Stomach (tissue), 9 donors: ENCODE measurements around the gene ARHGAP26. TPM values are rescaled to one million over a fixed set of nuclear protein-coding genes. Genes with fewer than 3 reads are reported as not detected.
A peak's percentile ranks its signal among the peaks of the same experiment; 100 is the strongest.

Source experiments
- DNase-seq, 2 donors: peaks; one replicate each; pipeline versions ENCODE4 v3.0.0 to v3.0.0-alpha.2; 2013 to 2019
- H3K27ac ChIP-seq, 5 donors: fragments of 200-600 bp in 4 of 5; sonication (generic) in 4 of 5; one replicate each; pipeline ENCODE4 v1.5.1; 2013 to 2019; ENCODE audit warnings: mild to moderate bottlenecking in 1 of 5, moderate library complexity in 1 of 5
- H3K27me3 ChIP-seq, 3 donors: fragments of 200-600 bp; sonication (generic); one replicate each; pipeline ENCODE4 v1.5.1; 2017 to 2019; ENCODE audit warnings: mixed run types in 1 of 3
- H3K36me3 ChIP-seq, 4 donors: fragments of 200-600 bp; sonication (generic); 1 replicate in 3 of 4; 2 replicates in 1 of 4; pipeline ENCODE4 v1.5.1; 2016 to 2019
- H3K4me1 ChIP-seq, 4 donors: fragments of 200-600 bp; sonication (generic); one replicate each; pipeline ENCODE4 v1.5.1; 2016 to 2019
- H3K4me3 ChIP-seq, 4 donors: fragments of 200-600 bp; sonication (generic) in 3 of 4; one replicate each; pipeline ENCODE4 v1.5.1; 2016 to 2019; ENCODE audit warnings: mild to moderate bottlenecking in 1 of 4
- H3K9me3 ChIP-seq, 4 donors: fragments of 200-600 bp; sonication (generic); one replicate each; pipeline ENCODE4 v1.5.1; 2016 to 2019
- EP300 ChIP-seq: sonication (generic); formaldehyde crosslinking; IDR thresholded peaks from one replicate; pipeline ENCODE4 v1.6.1; 2017; ENCODE audit warnings: antibody characterized with exemption
- POLR2A ChIP-seq, 4 donors: fragments of 450-650 bp; IDR thresholded peaks; one replicate each; pipeline ENCODE4 v1.6.1; 2016; ENCODE audit warnings: antibody characterized with exemption in 4 of 4, control low read depth in 2 of 4, mild to moderate bottlenecking in 1 of 4, moderate library complexity in 1 of 4
- POLR2AphosphoS5 ChIP-seq, 3 donors: sonication (generic); formaldehyde crosslinking; IDR thresholded peaks; one replicate each; pipeline ENCODE4 v1.6.1; 2016; ENCODE audit warnings: antibody characterized with exemption in 3 of 3
- WGBS, 5 donors: extraction: QIAGEN DNeasy Blood & Tissue Kit in 3 of 5; methylation state at CpG; one replicate each; pipeline versions ENCODE4 v1.1.5 to v1.1.7; 2013 to 2018; 5-methylcytosine and 5-hydroxymethylcytosine counted together
- intact Hi-C: fragments of 100-400 bp; cut with DNase I; formaldehyde crosslinking; loops from one replicate; pipeline ENCODE4 v1.15.1; 2023; ENCODE audit warnings: low total_unique reads
- polyA plus RNA-seq, 3 donors: library from polyadenylated mRNA; stranded (reverse); fragments of 200-250 nt; gene quantifications; one replicate each; pipeline ENCODE4 v1.2.3, GENCODE V29; 2013
- total RNA-seq, 5 donors: library from RNA; depleted of rRNA; stranded (reverse); fragments of >200 nt; gene quantifications; one replicate each; pipeline versions ENCODE4 v1.1.0 to v1.2.3, GENCODE V29; 2014 to 2016
- TF ChIP-seq, protein P1 (sequence below), 7 experiments: fragments of 450-650 bp in 4 of 7; fragments of 200-600 bp in 3 of 7; sonication (generic) in 3 of 7; IDR thresholded peaks; one replicate each; pipeline ENCODE4 v1.5.1; 2016 to 2019; ENCODE audit warnings: antibody characterized with exemption in 7 of 7, control low read depth in 2 of 7, mild to moderate bottlenecking in 1 of 7
- donor health status: healthy with polysubstance abuse.
- donor health status: Bipolar disorder and iron deficiency.
- donor health status: healthy.

ARHGAP26 gene
- total and polyA plus RNA-seq, 8 donors = 4.0 to 115 (median 34.1) TPM

DNA sequence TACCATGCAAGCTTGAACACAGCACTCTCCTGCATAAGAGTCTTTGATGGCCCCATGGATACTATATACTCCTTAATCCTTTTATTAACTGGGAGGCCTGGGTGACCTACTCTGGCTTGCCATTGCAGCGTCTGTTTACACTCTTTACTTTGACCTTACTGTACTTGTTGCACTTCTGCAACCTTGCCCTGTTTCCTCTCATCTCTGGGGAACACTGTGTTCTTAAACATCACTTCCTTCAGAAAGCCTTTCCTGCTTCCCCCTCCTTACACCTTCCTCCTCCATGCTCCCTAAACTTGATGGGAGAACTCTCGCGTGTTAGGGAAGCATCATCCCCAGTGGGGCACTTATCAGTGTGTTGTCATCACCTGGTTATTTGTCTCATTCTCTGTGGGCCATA lies 411.0 kb downstream of the ARHGAP26 start:
- H3K4me1 ChIP-seq = peaks cover 21 to 64% (median 50%) of the 10 kb centered on the region in 4 donors
- TF ChIP-seq POLR2A (IDR thresholded peaks at IDR 0.05) (no peak), EP300 (no peak), POLR2AphosphoS5 (IDR thresholded peaks at IDR 0.05) (peak in 2 of 3 donors; percentile 16 to 22)
- TF ChIP-seq, protein P1, sequence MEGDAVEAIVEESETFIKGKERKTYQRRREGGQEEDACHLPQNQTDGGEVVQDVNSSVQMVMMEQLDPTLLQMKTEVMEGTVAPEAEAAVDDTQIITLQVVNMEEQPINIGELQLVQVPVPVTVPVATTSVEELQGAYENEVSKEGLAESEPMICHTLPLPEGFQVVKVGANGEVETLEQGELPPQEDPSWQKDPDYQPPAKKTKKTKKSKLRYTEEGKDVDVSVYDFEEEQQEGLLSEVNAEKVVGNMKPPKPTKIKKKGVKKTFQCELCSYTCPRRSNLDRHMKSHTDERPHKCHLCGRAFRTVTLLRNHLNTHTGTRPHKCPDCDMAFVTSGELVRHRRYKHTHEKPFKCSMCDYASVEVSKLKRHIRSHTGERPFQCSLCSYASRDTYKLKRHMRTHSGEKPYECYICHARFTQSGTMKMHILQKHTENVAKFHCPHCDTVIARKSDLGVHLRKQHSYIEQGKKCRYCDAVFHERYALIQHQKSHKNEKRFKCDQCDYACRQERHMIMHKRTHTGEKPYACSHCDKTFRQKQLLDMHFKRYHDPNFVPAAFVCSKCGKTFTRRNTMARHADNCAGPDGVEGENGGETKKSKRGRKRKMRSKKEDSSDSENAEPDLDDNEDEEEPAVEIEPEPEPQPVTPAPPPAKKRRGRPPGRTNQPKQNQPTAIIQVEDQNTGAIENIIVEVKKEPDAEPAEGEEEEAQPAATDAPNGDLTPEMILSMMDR (IDR thresholded peaks at IDR 0.05) = no peak
- no peak overlapping the region for H3K27ac ChIP-seq
- intact Hi-C loops = no loop called here
- no peaks in the 10 kb centered on the region for H3K27me3 ChIP-seq
- H3K36me3 ChIP-seq = no peaks in the 10 kb centered on the region
- no peaks in the 10 kb centered on the region for H3K9me3 ChIP-seq
- 71 to 81% (median 76%) methylated on average over 3 of the region's 3 CpGs for WGBS, 5 donors
- no peak overlapping the region for H3K4me3 ChIP-seq
- no peak for DNase-seq

DNA sequence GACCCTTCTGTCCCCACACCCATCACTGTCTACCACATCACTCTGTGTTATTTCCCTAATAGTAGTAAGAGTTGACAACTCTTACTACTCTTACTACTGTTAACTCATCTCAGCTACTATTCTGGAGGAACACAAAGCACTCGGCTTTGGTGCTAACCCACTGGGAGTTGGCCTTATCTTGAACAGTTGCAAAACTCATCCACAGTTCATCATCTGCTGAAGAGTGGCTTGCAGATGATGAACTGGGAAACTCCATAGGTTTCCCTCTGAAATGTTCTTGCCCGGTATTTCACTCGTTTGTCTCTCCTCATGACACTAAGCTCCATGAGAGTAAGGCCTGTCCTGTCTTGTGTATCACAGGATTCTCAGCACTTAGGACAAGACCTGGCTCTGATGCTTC lies 411.9 kb downstream of the ARHGAP26 start:
- 90 to 95% (median 93%) methylated on average over 3 of the region's 3 CpGs for WGBS, 5 donors
- H3K36me3 ChIP-seq = no peaks in the 10 kb centered on the region
- H3K27me3 ChIP-seq = no peaks in the 10 kb centered on the region
- H3K4me3 ChIP-seq = no peak overlapping the region
- TF ChIP-seq, protein P1 (IDR thresholded peaks at IDR 0.05) = no peak
- no peak for TF ChIP-seq EP300
- TF ChIP-seq POLR2AphosphoS5 (IDR thresholded peaks at IDR 0.05) = no peak
- peaks cover 21 to 66% (median 51%) of the 10 kb centered on the region in 4 donors for H3K4me1 ChIP-seq
- H3K27ac ChIP-seq = peak overlapping the region in 1 of 5 donors; percentile 29
- H3K9me3 ChIP-seq = no peaks in the 10 kb centered on the region
- no peak for DNase-seq
- intact Hi-C loops = no loop called here

DNA sequence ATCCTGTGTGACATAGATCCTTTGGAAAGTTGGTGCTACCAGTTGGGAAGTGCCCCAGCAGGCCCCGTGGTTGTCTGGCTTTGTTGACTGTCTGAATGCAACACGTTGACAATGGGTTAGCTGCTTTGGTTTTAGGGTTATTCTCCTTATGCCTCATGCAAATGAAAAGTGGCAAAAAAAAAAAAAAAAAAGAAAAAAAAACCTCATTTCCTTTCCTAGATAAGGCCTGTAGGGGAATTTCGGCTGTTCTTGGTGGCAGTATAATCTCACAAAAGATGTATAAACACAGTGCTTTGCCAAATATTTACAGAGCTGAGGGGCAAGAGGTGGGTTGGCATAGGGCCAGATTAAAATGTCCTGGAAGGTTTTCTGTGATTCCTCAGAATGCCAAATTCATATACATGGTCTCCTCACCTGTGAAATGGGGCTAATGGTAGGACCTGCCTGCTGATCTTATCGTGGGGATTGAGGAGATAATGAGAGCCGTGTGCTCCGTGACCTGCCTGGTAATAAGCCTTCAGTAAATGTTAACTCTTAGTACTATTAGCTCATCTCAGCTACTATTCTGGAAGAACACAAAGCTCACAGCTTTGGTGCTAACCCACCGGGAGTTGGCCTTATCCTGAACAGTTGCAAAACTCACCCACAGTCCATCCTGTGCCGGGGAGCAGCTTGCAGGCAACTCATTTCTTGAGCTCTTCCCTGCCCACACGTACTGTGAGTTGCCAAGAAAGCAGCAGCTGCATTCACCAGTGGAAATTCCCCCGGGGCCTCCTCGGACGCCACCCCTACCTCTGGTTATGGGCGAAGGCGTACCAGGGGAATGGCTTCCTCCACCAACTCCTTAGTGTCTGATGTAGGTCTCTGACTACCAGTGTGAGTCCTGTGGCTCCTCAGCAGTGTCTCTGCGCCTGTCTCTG lies 413.0 kb downstream of the ARHGAP26 start:
- no peak overlapping the region for H3K4me3 ChIP-seq
- H3K4me1 ChIP-seq = peaks cover 21 to 59% (median 47%) of the 10 kb centered on the region in 4 donors
- intact Hi-C loops = no loop called here
- H3K36me3 ChIP-seq = no peaks in the 10 kb centered on the region
- 30 to 42% (median 32%) methylated on average over 15 of the region's 15 CpGs for WGBS, 5 donors
- TF ChIP-seq, protein P1 (IDR thresholded peaks at IDR 0.05) = peak in 2 of 7 experiments; percentile 5 to 8
- no peak for TF ChIP-seq EP300
- H3K27me3 ChIP-seq = no peaks in the 10 kb centered on the region
- H3K9me3 ChIP-seq = no peaks in the 10 kb centered on the region
- DNase-seq = peak; percentile 32 to 72
- peak overlapping the region in 3 of 5 donors; percentile 1 to 29 (median 26) for H3K27ac ChIP-seq

DNA sequence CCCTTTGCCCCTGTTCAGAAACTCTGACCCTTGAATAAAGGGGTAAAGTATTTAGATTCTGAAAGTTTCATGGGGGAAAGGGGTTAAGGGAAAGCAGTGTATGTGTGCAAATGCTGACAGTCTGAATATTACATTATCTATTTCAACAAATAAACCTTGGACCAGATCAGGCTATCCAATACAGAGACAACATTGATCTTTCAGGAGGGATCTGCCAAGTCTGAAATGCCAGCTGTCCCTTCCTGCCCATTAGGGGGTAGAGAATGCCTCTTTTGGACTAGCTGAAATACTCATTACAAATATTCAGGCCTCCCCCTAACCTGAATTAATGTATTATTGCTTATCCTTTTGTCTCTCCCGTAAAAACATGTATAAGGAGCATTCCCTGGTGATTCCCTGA lies 413.8 kb downstream of the ARHGAP26 start:
- Histone ChIP-seq H3K9me3 (no peaks in the 10 kb centered on the region), H3K36me3 (no peaks in the 10 kb centered on the region), H3K4me3 (no peak overlapping the region), H3K27me3 (no peaks in the 10 kb centered on the region), H3K4me1 (peaks cover 21 to 59% (median 47%) of the 10 kb centered on the region in 4 donors), H3K27ac (peak overlapping the region in 2 of 5 donors; percentile 26 to 29)
- no peak for DNase-seq
- intact Hi-C loops = no loop called here
- 72 to 100% (median 100%) methylated on average over 1 of the region's 1 CpG for WGBS, 5 donors
- TF ChIP-seq POLR2A (IDR thresholded peaks at IDR 0.05) (no peak), EP300 (no peak), POLR2AphosphoS5 (IDR thresholded peaks at IDR 0.05) (no peak)
- TF ChIP-seq, protein P1 (IDR thresholded peaks at IDR 0.05) = no peak
